Hepatocyte (in vitro differentiated cells): ENCODE results near the gene ZSCAN12. TPM values are rescaled to one million over a fixed set of nuclear protein-coding genes. Genes with fewer than 3 reads are reported as not detected.
"Not testable (repeated sequence)": the region's sequence is repeated elsewhere in the genome, so short reads cannot be mapped to it uniquely, and the experiment has no call there.

Source experiments
- DNase-seq: peaks from one replicate; pipeline ENCODE4 v3.0.0-alpha.2; 2016; ENCODE audit warnings: low spot score
- H2AFZ ChIP-seq: fragments of 200-600 bp; sonication (generic); 2 replicates; pipeline ENCODE4 v1.6.0; 2016; ENCODE audit warnings: antibody characterized with exemption, mild to moderate bottlenecking
- H3K27ac ChIP-seq: fragments of 200-600 bp; sonication (generic); 2 replicates; pipeline ENCODE4 v1.5.1; 2016; ENCODE audit warnings: mild to moderate bottlenecking
- H3K27me3 ChIP-seq: fragments of 200-600 bp; sonication (generic); 2 replicates; pipeline ENCODE4 v1.6.1; 2016
- H3K36me3 ChIP-seq: fragments of 200-600 bp; sonication (generic); replicated peaks from 2 replicates; pipeline ENCODE4 v1.5.1; 2016; ENCODE audit warnings: low read depth; ENCODE audit not compliant: insufficient read depth
- H3K4me1 ChIP-seq: fragments of 200-600 bp; sonication (generic); 2 replicates; pipeline ENCODE4 v1.5.1; 2016; ENCODE audit warnings: mild to moderate bottlenecking, moderate library complexity; ENCODE audit not compliant: insufficient read depth
- H3K4me2 ChIP-seq: fragments of 200-600 bp; sonication (generic); 2 replicates; pipeline ENCODE4 v1.6.0; 2016
- H3K4me3 ChIP-seq: fragments of 200-600 bp; sonication (generic); 2 replicates; pipeline ENCODE4 v1.5.1; 2016; ENCODE audit warnings: mild to moderate bottlenecking
- H3K79me2 ChIP-seq: fragments of 200-600 bp; sonication (generic); 2 replicates; pipeline ENCODE4 v1.6.0; 2017; ENCODE audit warnings: mild to moderate bottlenecking
- H3K9me2 ChIP-seq: fragments of 200-600 bp; sonication (generic); replicated peaks from 2 replicates; pipeline ENCODE4 v1.6.0; 2017; ENCODE audit warnings: mild to moderate bottlenecking; ENCODE audit not compliant: insufficient read depth
- H3K9me3 ChIP-seq: fragments of 200-600 bp; sonication (generic); 2 replicates; pipeline ENCODE4 v1.5.1; 2016; ENCODE audit warnings: low read depth, mild to moderate bottlenecking
- H4K20me1 ChIP-seq: fragments of 200-600 bp; sonication (generic); 2 replicates; pipeline ENCODE4 v1.6.0; 2016; ENCODE audit warnings: mild to moderate bottlenecking; ENCODE audit not compliant: insufficient read depth, poor library complexity, severe bottlenecking
- CTCF ChIP-seq: fragments of 200-600 bp; sonication (generic); IDR thresholded peaks from 2 replicates; pipeline ENCODE4 v1.5.1; 2016; ENCODE audit warnings: antibody characterized with exemption, mild to moderate bottlenecking; ENCODE audit not compliant: poor library complexity
- EZH2 ChIP-seq: fragments of 200-600 bp; sonication (generic); IDR thresholded peaks from 2 replicates; pipeline ENCODE4 v1.6.1; 2016; ENCODE audit warnings: antibody characterized with exemption, mild to moderate bottlenecking, borderline replicate concordance
- EZH2phosphoT487 ChIP-seq: fragments of 200-600 bp; sonication (generic); IDR thresholded peaks from one replicate; pipeline ENCODE4 v1.6.1; 2018; ENCODE audit warnings: antibody characterized with exemption, mild to moderate bottlenecking, low read depth, moderate library complexity; ENCODE audit not compliant: unreplicated experiment, severe bottlenecking
- WGBS: methylation state at CpG from one replicate; pipeline ENCODE4 v1.1.6; 2016; ENCODE audit warnings: low lambda C conversion rate; ENCODE audit errors: missing lambda C conversion rate; 5-methylcytosine and 5-hydroxymethylcytosine counted together
- polyA plus RNA-seq: library from polyadenylated mRNA; unstranded; fragments of >200 nt; fragmentation: Nextera tagmentation; extraction: Ambion mirVana; gene quantifications from 2 replicates; pipeline ENCODE4 v1.2.1, GENCODE V29; 2016
- total RNA-seq: library from RNA; depleted of rRNA; stranded (reverse); fragments of >200 nt; gene quantifications from 2 replicates; pipeline ENCODE4 v1.2.3, GENCODE V29; 2014

Gene ZSCAN12
- total and polyA plus RNA-seq, 2 experiments from 2014 or later: 2.1 to 6.1 TPM

- WGBS: 90% methylated on average over 5 of the region's 5 CpGs
- Histone ChIP-seq H3K27me3 (no peaks in the 10 kb centered on the region), H3K79me2 (no peaks in the 10 kb centered on the region), H4K20me1 (no peaks in the 10 kb centered on the region), H3K27ac (no peak overlapping the region), H3K9me3 (no peaks in the 10 kb centered on the region), H3K9me2 (no peaks in the 10 kb centered on the region), H2AFZ (no peak overlapping the region), H3K4me2 (no peak overlapping the region), H3K36me3 (no peaks in the 10 kb centered on the region), H3K4me3 (no peak overlapping the region), H3K4me1 (no peaks in the 10 kb centered on the region)
- TF ChIP-seq CTCF: no peak
- TF ChIP-seq EZH2: no peak
- no peak for TF ChIP-seq EZH2phosphoT487
- DNase-seq: peak; percentile 21
Measured at GRCh38 chr6:28408076-28408802, 8.7 kb upstream of the ZSCAN12 start.

GRCh38 chr6:28407401-28407800 lies 7.9 kb upstream of the ZSCAN12 start:
- Histone ChIP-seq H2AFZ (no peak overlapping the region), H3K27ac (no peak overlapping the region), H3K9me2 (no peaks in the 10 kb centered on the region), H3K9me3 (no peaks in the 10 kb centered on the region), H3K36me3 (no peaks in the 10 kb centered on the region), H3K79me2 (no peaks in the 10 kb centered on the region), H3K4me3 (no peak overlapping the region), H3K27me3 (no peaks in the 10 kb centered on the region), H3K4me2 (no peak overlapping the region), H3K4me1 (no peaks in the 10 kb centered on the region), H4K20me1 (no peaks in the 10 kb centered on the region)
- TF ChIP-seq EZH2phosphoT487 (no peak), EZH2 (no peak), CTCF (no peak)
- DNase-seq: no peak
- WGBS: 79% methylated on average over 2 of the region's 2 CpGs

- H3K4me2 ChIP-seq, H3K36me3 ChIP-seq, H2AFZ ChIP-seq, H3K9me2 ChIP-seq, H3K4me3 ChIP-seq, DNase-seq, H3K79me2 ChIP-seq, H3K9me3 ChIP-seq, H3K4me1 ChIP-seq, H3K27ac ChIP-seq, H4K20me1 ChIP-seq, H3K27me3 ChIP-seq: not testable (repeated sequence)
- WGBS: 97% methylated on average over 5 of the region's 5 CpGs
Measured at GRCh38 chr6:28403923-28404322, 4.4 kb upstream of the ZSCAN12 start.

GRCh38 chr6:28402197-28402596 lies 2.6 kb upstream of the ZSCAN12 start:
- Histone ChIP-seq H3K4me3 (no peak overlapping the region), H3K27me3 (no peaks in the 10 kb centered on the region), H3K27ac (no peak overlapping the region), H3K4me2 (no peak overlapping the region), H3K9me3 (no peaks in the 10 kb centered on the region), H3K9me2 (no peaks in the 10 kb centered on the region), H3K79me2 (peaks cover 19% of the 10 kb centered on the region), H3K4me1 (peaks cover 15% of the 10 kb centered on the region), H2AFZ (no peak overlapping the region), H4K20me1 (peaks cover 3% of the 10 kb centered on the region), H3K36me3 (no peaks in the 10 kb centered on the region)
- no peak for DNase-seq
- WGBS: 77% methylated on average over 2 of the region's 2 CpGs
- TF ChIP-seq EZH2: no peak
- no peak for TF ChIP-seq CTCF
- no peak for TF ChIP-seq EZH2phosphoT487
